Measurements from ENCODE around the gene IGF1R. TPM values are rescaled to one million over a fixed set of nuclear protein-coding genes. Genes with fewer than 3 reads are reported as not detected.
A peak's percentile ranks its signal among the peaks of the same experiment; 100 is the strongest.

IGF1R gene
- total RNA-seq, 2 experiments from 2014 or later = 22.8 to 24.7 TPM

- CTCF ChIA-PET = interaction anchor here (0.7 to 3.8 kb wide), 15 partner anchors 10 to 429 kb away, joined by 3 to 28 read pairs (median 4); no protein-coding TSS in a partner anchor
- intact Hi-C loops (cut with micrococcal nuclease) = no loop called here
- peak; percentile 60 for TF ChIP-seq CTCF (IDR thresholded peaks at IDR 0.05)
Observed at GRCh38 chr15:98647026-98647773, 1.1 kb upstream of the IGF1R start.

GRCh38 chr15:98648654-98649471 is 524 bp downstream of the IGF1R start:
- POLR2A ChIA-PET = interaction anchor here (0.9 to 2.0 kb wide), 4 partner anchors 49 to 207 kb away, joined by 4 to 8 read pairs (median 4); no protein-coding TSS in a partner anchor
- ATAC-seq = peak; percentile 8
- CTCF ChIA-PET = interaction anchor here (0.8 to 3.8 kb wide), 3 partner anchors 8 to 129 kb away, joined by 4 to 28 read pairs (median 24); no protein-coding TSS in a partner anchor

More at GRCh38 chr15:98647026-98647773, 1.1 kb upstream of the IGF1R start:
- DNase-seq = peak; percentile 65
- Mint-ChIP-seq H3K27ac (peak overlapping the region; percentile 56), H3K36me3 (ENCODE audit: low read depth) (peaks cover 8% of the 10 kb centered on the region), H3K4me3 (peak overlapping the region; percentile 77), H3K9me3 (no peaks in the 10 kb centered on the region), H3K27me3 (peaks cover 13% of the 10 kb centered on the region), H3K4me1 (ENCODE audit: low read depth) (peaks cover 16% of the 10 kb centered on the region)
- POLR2A ChIA-PET = interaction anchor here (0.9 to 1.7 kb wide), 4 partner anchors 12 to 209 kb away, joined by 3 to 8 read pairs (median 4); no protein-coding TSS in a partner anchor
- ATAC-seq = peak; percentile 45

GRCh38 chr15:98649472-98650416 is 1.4 kb downstream of the IGF1R start:
- H3K36me3 Mint-ChIP-seq (ENCODE audit: low read depth) = peaks cover 8% of the 10 kb centered on the region
- H3K4me1 Mint-ChIP-seq (ENCODE audit: low read depth) = peaks cover 36% of the 10 kb centered on the region
- peaks cover 15% of the 10 kb centered on the region for H3K27me3 Mint-ChIP-seq
- H3K27ac Mint-ChIP-seq = peak overlapping the region; percentile 94
- ATAC-seq (peak; percentile 3), DNase-seq (peak; percentile 61)
- intact Hi-C loops (cut with micrococcal nuclease) = loop anchor here (10.0 kb wide), 1 partner anchor 205 kb away; no protein-coding TSS in a partner anchor
- ChIA-PET POLR2A (interaction anchor here (0.9 to 2.0 kb wide), 7 partner anchors 9 to 208 kb away, joined by 3 to 8 read pairs (median 4); no protein-coding TSS in a partner anchor), CTCF (interaction anchor here (0.8 to 3.8 kb wide), 3 partner anchors 7 to 128 kb away, joined by 4 to 24 read pairs (median 14); no protein-coding TSS in a partner anchor)
- H3K4me3 Mint-ChIP-seq = peak overlapping the region; percentile 93
- TF ChIP-seq CTCF (IDR thresholded peaks at IDR 0.05) = no peak
- H3K9me3 Mint-ChIP-seq = no peaks in the 10 kb centered on the region

More at GRCh38 chr15:98648654-98649471, 524 bp downstream of the IGF1R start:
- no peak for TF ChIP-seq CTCF (IDR thresholded peaks at IDR 0.05)
- peaks cover 15% of the 10 kb centered on the region for H3K27me3 Mint-ChIP-seq
- peaks cover 8% of the 10 kb centered on the region for H3K36me3 Mint-ChIP-seq (ENCODE audit: low read depth)
- intact Hi-C loops (cut with micrococcal nuclease) = no loop called here
- H3K9me3 Mint-ChIP-seq = no peaks in the 10 kb centered on the region
- H3K4me1 Mint-ChIP-seq (ENCODE audit: low read depth) = peaks cover 31% of the 10 kb centered on the region
- peak overlapping the region; percentile 90 for H3K27ac Mint-ChIP-seq
- DNase-seq = peak; percentile 47
- peak overlapping the region; percentile 93 for H3K4me3 Mint-ChIP-seq

- peaks cover 13% of the 10 kb centered on the region for H3K27me3 Mint-ChIP-seq
- intact Hi-C loops (cut with micrococcal nuclease) = loop anchor here (10.0 kb wide), 1 partner anchor 206 kb away; no protein-coding TSS in a partner anchor
- peaks cover 37% of the 10 kb centered on the region for H3K4me1 Mint-ChIP-seq (ENCODE audit: low read depth)
- peak; percentile 61 for DNase-seq
- peak; percentile 1 for ATAC-seq
- H3K9me3 Mint-ChIP-seq = no peaks in the 10 kb centered on the region
- ChIA-PET CTCF (interaction anchor here (1.7 to 3.4 kb wide), 2 partner anchors 9 to 129 kb away, joined by 6 to 14 read pairs; no protein-coding TSS in a partner anchor), POLR2A (interaction anchor here (1.0 to 1.3 kb wide), 3 partner anchors 9 to 128 kb away, joined by 3 to 5 read pairs (median 3); no protein-coding TSS in a partner anchor)
- peak overlapping the region; percentile 94 for H3K27ac Mint-ChIP-seq
- TF ChIP-seq CTCF (IDR thresholded peaks at IDR 0.05) = no peak
- peak overlapping the region; percentile 93 for H3K4me3 Mint-ChIP-seq
- peaks cover 8% of the 10 kb centered on the region for H3K36me3 Mint-ChIP-seq (ENCODE audit: low read depth)
Observed at GRCh38 chr15:98650417-98651035, 2.2 kb downstream of the IGF1R start.

Measured in activated CD8-positive, alpha-beta T cell treated with anti-CD3 and anti-CD28 coated beads for 36 hours (primary cell).